Suprapubic skin (tissue), 3 donors: ENCODE measurements around the gene ERMAP.

Experiments used
- POLR2AphosphoS5 ChIP-seq, 3 donors: sonication (generic); formaldehyde crosslinking; IDR thresholded peaks; one replicate each; pipeline ENCODE4 v1.6.1; 2017; ENCODE audit warnings: antibody characterized with exemption in 3 of 3
- TF ChIP-seq, protein P1 (sequence below), 2 donors: fragments of 200-600 bp in 1 of 2; fragments of 450-650 bp in 1 of 2; sonication (generic) in 1 of 2; IDR thresholded peaks; one replicate each; pipeline ENCODE4 v1.5.1; 2016 to 2019; ENCODE audit warnings: antibody characterized with exemption in 2 of 2, mild to moderate bottlenecking in 1 of 2, moderate library complexity in 1 of 2

DNA sequence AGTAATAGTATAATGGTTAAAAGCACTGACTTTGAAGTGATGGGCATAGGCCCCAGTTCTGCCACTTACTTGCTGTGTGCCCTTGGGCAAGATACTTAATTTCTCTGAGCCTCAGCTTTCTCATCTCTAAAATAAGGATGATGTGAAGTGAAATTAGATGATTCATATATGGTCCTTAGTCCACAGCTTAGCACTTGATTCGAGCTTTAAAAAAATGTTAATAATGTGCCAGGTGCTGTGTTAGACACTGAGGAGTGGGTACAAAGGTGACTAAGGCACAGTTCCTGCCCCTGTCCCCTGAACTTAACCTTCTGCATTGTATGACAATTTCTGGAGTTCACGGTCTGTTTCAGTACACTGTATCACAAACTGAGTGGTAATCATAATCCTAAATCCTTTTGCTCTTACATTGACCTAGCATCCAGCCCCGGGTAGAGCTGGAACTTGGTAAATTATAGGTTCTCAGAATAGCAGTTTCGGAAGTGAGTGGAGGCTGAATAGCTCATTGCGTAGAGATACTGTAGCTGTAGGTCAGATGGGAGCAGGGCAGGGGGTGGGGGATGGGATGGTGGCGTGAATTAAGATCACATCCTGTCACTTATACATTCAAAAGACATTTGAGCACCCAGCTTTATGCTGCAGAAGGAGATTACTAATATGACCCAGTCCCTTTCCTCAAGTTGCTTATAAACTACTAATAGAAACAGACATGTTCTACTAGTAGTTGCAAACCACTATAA is 31.0 kb downstream of the ERMAP start:
- TF ChIP-seq, protein P1, sequence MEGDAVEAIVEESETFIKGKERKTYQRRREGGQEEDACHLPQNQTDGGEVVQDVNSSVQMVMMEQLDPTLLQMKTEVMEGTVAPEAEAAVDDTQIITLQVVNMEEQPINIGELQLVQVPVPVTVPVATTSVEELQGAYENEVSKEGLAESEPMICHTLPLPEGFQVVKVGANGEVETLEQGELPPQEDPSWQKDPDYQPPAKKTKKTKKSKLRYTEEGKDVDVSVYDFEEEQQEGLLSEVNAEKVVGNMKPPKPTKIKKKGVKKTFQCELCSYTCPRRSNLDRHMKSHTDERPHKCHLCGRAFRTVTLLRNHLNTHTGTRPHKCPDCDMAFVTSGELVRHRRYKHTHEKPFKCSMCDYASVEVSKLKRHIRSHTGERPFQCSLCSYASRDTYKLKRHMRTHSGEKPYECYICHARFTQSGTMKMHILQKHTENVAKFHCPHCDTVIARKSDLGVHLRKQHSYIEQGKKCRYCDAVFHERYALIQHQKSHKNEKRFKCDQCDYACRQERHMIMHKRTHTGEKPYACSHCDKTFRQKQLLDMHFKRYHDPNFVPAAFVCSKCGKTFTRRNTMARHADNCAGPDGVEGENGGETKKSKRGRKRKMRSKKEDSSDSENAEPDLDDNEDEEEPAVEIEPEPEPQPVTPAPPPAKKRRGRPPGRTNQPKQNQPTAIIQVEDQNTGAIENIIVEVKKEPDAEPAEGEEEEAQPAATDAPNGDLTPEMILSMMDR (IDR thresholded peaks at IDR 0.05) = no peak
- TF ChIP-seq POLR2AphosphoS5 (IDR thresholded peaks at IDR 0.05) = no peak
